ENCODE data around the gene HES7. TPM values are rescaled to one million over a fixed set of nuclear protein-coding genes. Genes with fewer than 3 reads are reported as not detected.
"Not testable (repeated sequence)": the region's sequence is repeated elsewhere in the genome, so short reads cannot be mapped to it uniquely, and the experiment has no call there.

HES7 gene
- total and polyA plus RNA-seq, 4 donors, result not detected

DNA sequence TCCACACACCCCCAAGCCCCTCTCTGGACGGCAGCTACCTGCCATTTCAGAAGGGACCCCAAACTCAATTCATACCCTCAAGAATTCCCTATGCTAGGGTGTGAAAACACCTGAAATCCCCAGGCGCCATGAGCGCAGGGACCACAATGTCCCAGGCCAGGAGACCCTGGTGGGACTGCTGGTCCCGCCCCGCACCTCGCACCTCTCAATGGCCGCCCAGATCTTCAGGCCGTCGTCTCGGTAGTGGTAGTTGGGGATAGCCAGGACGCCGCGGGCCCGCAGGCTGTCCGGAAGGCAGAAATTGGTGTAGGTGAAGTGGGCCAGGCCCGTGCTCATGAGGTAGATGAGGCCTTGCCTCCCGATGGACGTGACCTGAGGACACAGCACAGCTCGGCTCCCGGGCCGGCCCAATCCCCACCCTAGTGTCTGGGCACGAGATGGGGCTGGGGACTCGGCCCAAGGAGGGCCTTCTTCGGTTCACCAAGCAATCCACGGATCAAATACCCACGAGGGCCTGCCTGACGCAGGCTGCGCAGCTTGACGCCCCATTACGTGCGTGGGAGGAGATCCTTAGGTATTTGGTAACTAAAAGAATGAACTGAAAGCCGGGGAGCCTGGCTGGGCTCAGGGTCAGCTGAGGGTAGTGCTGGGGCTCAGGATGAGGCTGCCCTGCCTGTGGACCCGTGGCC, 14.8 kb downstream of the HES7 start:
- H3K36me3 ChIP-seq (ENCODE audit: control insufficient read depth in 4 of 4, insufficient read depth in 3 of 4, low read depth in 1 of 4, low read length in 3 of 4), result no peaks in the 10 kb centered on the region
- DNase-seq (ENCODE audit: low spot score), result no peak
- WGBS, result 78% methylated on average over 33 of the region's 33 CpGs
- no peak overlapping the region for H3K27ac ChIP-seq (ENCODE audit: low read depth in 1 of 2, low read length in 2 of 2)
- no peak for TF ChIP-seq RAD21 (IDR thresholded peaks at IDR 0.05)
- TF ChIP-seq EGR1 (IDR thresholded peaks at IDR 0.05; ENCODE audit: low read depth in 2 of 2), result no peak
- TF ChIP-seq NR2F2 (IDR thresholded peaks at IDR 0.05), result no peak
- no peak for TF ChIP-seq HNF4A (conservative IDR thresholded peaks at IDR 0.05)
- no peak for TF ChIP-seq GABPA (IDR thresholded peaks at IDR 0.05 in 1 of 2, conservative IDR thresholded peaks at IDR 0.05 in 1 of 2)
- no peak for TF ChIP-seq HNF4G (IDR thresholded peaks at IDR 0.05)
- no peak for TF ChIP-seq ATF3 (IDR thresholded peaks at IDR 0.05)
- TF ChIP-seq FOXA1 (IDR thresholded peaks at IDR 0.05), result no peak
- TF ChIP-seq MAX (IDR thresholded peaks at IDR 0.05), result no peak
- TF ChIP-seq, protein P1, sequence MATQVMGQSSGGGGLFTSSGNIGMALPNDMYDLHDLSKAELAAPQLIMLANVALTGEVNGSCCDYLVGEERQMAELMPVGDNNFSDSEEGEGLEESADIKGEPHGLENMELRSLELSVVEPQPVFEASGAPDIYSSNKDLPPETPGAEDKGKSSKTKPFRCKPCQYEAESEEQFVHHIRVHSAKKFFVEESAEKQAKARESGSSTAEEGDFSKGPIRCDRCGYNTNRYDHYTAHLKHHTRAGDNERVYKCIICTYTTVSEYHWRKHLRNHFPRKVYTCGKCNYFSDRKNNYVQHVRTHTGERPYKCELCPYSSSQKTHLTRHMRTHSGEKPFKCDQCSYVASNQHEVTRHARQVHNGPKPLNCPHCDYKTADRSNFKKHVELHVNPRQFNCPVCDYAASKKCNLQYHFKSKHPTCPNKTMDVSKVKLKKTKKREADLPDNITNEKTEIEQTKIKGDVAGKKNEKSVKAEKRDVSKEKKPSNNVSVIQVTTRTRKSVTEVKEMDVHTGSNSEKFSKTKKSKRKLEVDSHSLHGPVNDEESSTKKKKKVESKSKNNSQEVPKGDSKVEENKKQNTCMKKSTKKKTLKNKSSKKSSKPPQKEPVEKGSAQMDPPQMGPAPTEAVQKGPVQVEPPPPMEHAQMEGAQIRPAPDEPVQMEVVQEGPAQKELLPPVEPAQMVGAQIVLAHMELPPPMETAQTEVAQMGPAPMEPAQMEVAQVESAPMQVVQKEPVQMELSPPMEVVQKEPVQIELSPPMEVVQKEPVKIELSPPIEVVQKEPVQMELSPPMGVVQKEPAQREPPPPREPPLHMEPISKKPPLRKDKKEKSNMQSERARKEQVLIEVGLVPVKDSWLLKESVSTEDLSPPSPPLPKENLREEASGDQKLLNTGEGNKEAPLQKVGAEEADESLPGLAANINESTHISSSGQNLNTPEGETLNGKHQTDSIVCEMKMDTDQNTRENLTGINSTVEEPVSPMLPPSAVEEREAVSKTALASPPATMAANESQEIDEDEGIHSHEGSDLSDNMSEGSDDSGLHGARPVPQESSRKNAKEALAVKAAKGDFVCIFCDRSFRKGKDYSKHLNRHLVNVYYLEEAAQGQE (IDR thresholded peaks at IDR 0.05), result no peak
- TF ChIP-seq YY1 (IDR thresholded peaks at IDR 0.05), result no peak
- TF ChIP-seq, protein P2, sequence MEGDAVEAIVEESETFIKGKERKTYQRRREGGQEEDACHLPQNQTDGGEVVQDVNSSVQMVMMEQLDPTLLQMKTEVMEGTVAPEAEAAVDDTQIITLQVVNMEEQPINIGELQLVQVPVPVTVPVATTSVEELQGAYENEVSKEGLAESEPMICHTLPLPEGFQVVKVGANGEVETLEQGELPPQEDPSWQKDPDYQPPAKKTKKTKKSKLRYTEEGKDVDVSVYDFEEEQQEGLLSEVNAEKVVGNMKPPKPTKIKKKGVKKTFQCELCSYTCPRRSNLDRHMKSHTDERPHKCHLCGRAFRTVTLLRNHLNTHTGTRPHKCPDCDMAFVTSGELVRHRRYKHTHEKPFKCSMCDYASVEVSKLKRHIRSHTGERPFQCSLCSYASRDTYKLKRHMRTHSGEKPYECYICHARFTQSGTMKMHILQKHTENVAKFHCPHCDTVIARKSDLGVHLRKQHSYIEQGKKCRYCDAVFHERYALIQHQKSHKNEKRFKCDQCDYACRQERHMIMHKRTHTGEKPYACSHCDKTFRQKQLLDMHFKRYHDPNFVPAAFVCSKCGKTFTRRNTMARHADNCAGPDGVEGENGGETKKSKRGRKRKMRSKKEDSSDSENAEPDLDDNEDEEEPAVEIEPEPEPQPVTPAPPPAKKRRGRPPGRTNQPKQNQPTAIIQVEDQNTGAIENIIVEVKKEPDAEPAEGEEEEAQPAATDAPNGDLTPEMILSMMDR (IDR thresholded peaks at IDR 0.05; ENCODE audit: low read depth, low read length, missing input control), result no peak
- no peak for TF ChIP-seq ZBTB33 (IDR thresholded peaks at IDR 0.05)
- no peak for TF ChIP-seq TAF1 (conservative IDR thresholded peaks at IDR 0.05)
- no peak for TF ChIP-seq FOXA2 (IDR thresholded peaks at IDR 0.05)
- TF ChIP-seq JUND (IDR thresholded peaks at IDR 0.05), result no peak
- TF ChIP-seq RXRA (IDR thresholded peaks at IDR 0.05), result no peak
- no peak for TF ChIP-seq SP1 (IDR thresholded peaks at IDR 0.05)
- no peak overlapping the region for H3K9ac ChIP-seq (ENCODE audit: low read depth in 1 of 2, low read length in 2 of 2)
- H3K9me3 ChIP-seq (ENCODE audit: control insufficient read depth in 4 of 4, low read length in 3 of 4), result no peaks in the 10 kb centered on the region
- H3K27me3 ChIP-seq (ENCODE audit: control insufficient read depth in 4 of 4, insufficient read depth in 4 of 4, low read length in 3 of 4), result peaks cover 2 to 9% (median 4%) of the 10 kb centered on the region in 4 donors
- H3K4me3 ChIP-seq (ENCODE audit: low read depth in 1 of 3, low read length in 3 of 3), result no peak overlapping the region
- H3K4me1 ChIP-seq (ENCODE audit: control insufficient read depth in 4 of 4, insufficient read depth in 4 of 4, low read length in 3 of 4), result peaks cover 3 to 8% (median 5%) of the 10 kb centered on the region in 4 donors

DNA sequence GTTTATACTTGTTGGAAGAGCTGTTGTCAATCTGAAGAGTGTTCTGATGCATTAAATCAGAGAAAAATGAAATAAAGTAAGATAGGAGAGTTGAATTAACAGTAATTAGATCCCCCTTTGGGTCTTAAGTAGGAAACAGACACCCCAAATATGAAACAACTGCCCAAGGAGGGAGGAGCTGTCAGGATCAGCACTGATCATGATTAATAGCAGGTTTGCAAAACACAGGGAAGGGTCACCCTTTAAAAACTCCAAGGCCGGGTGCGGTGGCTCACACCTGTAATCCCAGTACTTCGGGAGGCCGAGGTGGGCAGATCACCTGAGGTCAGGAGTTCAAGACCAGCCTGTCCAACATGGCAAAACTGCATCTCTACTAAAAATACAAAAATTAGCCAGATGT, 16.9 kb downstream of the HES7 start:
- H3K27me3 ChIP-seq (ENCODE audit: control insufficient read depth in 4 of 4, insufficient read depth in 4 of 4, low read length in 3 of 4); H3K4me1 ChIP-seq (ENCODE audit: control insufficient read depth in 4 of 4, insufficient read depth in 4 of 4, low read length in 3 of 4); H3K36me3 ChIP-seq (ENCODE audit: control insufficient read depth in 4 of 4, insufficient read depth in 3 of 4, low read depth in 1 of 4, low read length in 3 of 4); H3K4me3 ChIP-seq (ENCODE audit: low read depth in 1 of 3, low read length in 3 of 3); H3K9ac ChIP-seq (ENCODE audit: low read depth in 1 of 2, low read length in 2 of 2); DNase-seq (ENCODE audit: low spot score); H3K9me3 ChIP-seq (ENCODE audit: control insufficient read depth in 4 of 4, low read length in 3 of 4); H3K27ac ChIP-seq (ENCODE audit: low read depth in 1 of 2, low read length in 2 of 2): not testable (repeated sequence)
- WGBS, result 89% methylated on average over 4 of the region's 4 CpGs
